Keratinocyte (primary cell): Measurements from ENCODE around the gene LDLRAD4.

Source experiments
- EZH2 ChIP-seq: IDR thresholded peaks from one replicate; pipeline ENCODE4 v1.6.1; 2012; ENCODE audit warnings: inconsistent platforms, mild to moderate bottlenecking, low read length, moderate library complexity
- TF ChIP-seq, protein P1 (sequence below), 3 experiments: IDR thresholded peaks in 1 of 3; conservative IDR thresholded peaks in 1 of 3; optimal IDR thresholded peaks in 1 of 3; 2 replicates in 2 of 3; 3 replicates in 1 of 3; pipeline versions ENCODE3 to v1.5.1; 2011; ENCODE audit warnings: low read length in 3 of 3, mild to moderate bottlenecking in 3 of 3, moderate library complexity in 2 of 3, control low read depth in 1 of 3, inconsistent platforms in 1 of 3; ENCODE audit not compliant: insufficient read depth in 2 of 3; ENCODE audit errors: extremely low read depth in 1 of 3

DNA sequence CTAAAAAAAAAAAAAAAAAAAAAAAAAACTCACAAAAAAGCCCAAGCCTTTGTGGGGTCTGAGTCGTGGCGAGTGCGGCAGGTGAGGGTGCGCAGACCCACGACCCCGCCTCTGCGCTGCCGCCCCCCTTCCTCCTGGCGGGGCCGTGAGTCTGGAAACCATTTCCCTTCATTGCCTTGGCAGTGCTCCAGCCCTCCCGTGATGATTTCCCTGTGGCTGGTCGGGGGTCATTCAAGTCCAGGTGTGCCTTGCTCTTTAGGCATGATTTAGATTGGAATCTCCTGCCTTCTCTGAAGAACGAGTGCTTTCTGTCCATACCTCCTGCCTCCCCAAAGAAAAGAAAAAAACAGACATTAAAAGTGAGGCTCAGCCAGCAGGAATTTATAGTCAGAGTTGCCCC, 346.0 kb downstream of the LDLRAD4 start:
- TF ChIP-seq, protein P1, sequence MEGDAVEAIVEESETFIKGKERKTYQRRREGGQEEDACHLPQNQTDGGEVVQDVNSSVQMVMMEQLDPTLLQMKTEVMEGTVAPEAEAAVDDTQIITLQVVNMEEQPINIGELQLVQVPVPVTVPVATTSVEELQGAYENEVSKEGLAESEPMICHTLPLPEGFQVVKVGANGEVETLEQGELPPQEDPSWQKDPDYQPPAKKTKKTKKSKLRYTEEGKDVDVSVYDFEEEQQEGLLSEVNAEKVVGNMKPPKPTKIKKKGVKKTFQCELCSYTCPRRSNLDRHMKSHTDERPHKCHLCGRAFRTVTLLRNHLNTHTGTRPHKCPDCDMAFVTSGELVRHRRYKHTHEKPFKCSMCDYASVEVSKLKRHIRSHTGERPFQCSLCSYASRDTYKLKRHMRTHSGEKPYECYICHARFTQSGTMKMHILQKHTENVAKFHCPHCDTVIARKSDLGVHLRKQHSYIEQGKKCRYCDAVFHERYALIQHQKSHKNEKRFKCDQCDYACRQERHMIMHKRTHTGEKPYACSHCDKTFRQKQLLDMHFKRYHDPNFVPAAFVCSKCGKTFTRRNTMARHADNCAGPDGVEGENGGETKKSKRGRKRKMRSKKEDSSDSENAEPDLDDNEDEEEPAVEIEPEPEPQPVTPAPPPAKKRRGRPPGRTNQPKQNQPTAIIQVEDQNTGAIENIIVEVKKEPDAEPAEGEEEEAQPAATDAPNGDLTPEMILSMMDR (optimal IDR thresholded peaks at IDR 0.05 in 1 of 3, IDR thresholded peaks at IDR 0.05 in 1 of 3, conservative IDR thresholded peaks at IDR 0.05 in 1 of 3; ENCODE audit: extremely low read depth in 1 of 3, insufficient read depth in 2 of 3, low read length in 3 of 3): no peak
- no peak for TF ChIP-seq EZH2
